ENCODE measurements around the gene ACKR1.

DNA sequence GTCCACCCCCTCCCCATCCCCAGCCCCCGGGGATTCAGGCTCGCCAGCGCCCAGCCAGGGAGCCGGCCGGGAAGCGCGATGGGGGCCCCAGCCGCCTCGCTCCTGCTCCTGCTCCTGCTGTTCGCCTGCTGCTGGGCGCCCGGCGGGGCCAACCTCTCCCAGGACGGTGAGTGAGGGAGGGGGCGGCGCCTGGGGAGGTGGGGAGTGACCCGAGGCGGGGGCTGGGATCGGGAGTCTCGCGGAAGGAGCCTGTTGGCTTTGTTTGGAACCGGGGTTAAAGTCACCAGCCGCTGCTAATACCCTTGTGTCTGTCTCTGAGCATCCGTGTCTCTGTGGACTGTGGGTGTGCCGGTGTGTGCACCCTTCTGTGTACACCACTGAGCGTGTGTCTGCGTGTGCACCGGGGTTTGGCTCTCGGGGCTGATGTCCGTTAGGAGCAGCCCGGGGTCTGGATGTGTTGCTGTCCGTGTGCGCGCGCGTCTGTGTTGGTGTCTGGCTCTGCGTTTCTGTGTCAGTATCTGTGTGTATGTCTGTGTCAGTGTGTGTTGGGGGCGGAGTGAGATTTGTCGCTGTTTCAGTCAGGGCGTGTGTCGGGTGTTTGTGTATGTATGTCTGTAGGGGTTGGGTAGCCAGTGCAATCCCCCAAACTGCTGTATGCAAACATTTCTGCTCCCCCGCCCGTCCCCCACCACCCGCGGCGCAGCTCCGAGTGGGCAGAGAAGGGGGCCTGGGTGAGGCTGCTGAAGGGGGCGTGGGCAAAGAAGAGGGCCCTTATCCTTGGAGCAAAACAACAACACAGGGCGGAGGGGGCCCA, 32.8 kb upstream of the ACKR1 start:
- TF ChIP-seq, protein P1, sequence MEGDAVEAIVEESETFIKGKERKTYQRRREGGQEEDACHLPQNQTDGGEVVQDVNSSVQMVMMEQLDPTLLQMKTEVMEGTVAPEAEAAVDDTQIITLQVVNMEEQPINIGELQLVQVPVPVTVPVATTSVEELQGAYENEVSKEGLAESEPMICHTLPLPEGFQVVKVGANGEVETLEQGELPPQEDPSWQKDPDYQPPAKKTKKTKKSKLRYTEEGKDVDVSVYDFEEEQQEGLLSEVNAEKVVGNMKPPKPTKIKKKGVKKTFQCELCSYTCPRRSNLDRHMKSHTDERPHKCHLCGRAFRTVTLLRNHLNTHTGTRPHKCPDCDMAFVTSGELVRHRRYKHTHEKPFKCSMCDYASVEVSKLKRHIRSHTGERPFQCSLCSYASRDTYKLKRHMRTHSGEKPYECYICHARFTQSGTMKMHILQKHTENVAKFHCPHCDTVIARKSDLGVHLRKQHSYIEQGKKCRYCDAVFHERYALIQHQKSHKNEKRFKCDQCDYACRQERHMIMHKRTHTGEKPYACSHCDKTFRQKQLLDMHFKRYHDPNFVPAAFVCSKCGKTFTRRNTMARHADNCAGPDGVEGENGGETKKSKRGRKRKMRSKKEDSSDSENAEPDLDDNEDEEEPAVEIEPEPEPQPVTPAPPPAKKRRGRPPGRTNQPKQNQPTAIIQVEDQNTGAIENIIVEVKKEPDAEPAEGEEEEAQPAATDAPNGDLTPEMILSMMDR (IDR thresholded peaks at IDR 0.05) = no peak
- no peak for TF ChIP-seq POLR2A (IDR thresholded peaks at IDR 0.05)
